HG02943 (cell line): ENCODE measurements around the gene SMO.
"Not testable (repeated sequence)": the region's sequence is repeated elsewhere in the genome, so short reads cannot be mapped to it uniquely, and the experiment has no call there.

Experiments used
- ATAC-seq: cut with Tn5 transposase; IDR thresholded peaks from one replicate; pipeline ENCODE4 v1.9.1; 2021; ENCODE audit warnings: mild to moderate bottlenecking, low read depth, moderate library complexity; ENCODE audit not compliant: unreplicated experiment

The SMO gene

GRCh38 chr7:129227646-129228578 lies 39.5 kb downstream of the SMO start:
- no peak for ATAC-seq

- ATAC-seq = no peak
Measured at GRCh38 chr7:129228633-129229032, 40.2 kb downstream of the SMO start.

- ATAC-seq = no peak
Measured at GRCh38 chr7:129231666-129232065, 43.2 kb downstream of the SMO start.

- ATAC-seq = no peak
Measured at GRCh38 chr7:129238546-129238945, 50.1 kb downstream of the SMO start.

- no peak for ATAC-seq
Measured at GRCh38 chr7:129240119-129240820, 51.8 kb downstream of the SMO start.

GRCh38 chr7:129244220-129244619 lies 55.8 kb downstream of the SMO start:
- no peak for ATAC-seq

- ATAC-seq = no peak
Measured at GRCh38 chr7:129245533-129245932, 57.1 kb downstream of the SMO start.

- no peak for ATAC-seq
Measured at GRCh38 chr7:129247087-129247486, 58.7 kb downstream of the SMO start.

GRCh38 chr7:129252128-129252527 lies 63.7 kb downstream of the SMO start:
- no peak for ATAC-seq

GRCh38 chr7:129252603-129253002 lies 64.2 kb downstream of the SMO start:
- ATAC-seq = not testable (repeated sequence)

GRCh38 chr7:129255800-129256199 lies 67.4 kb downstream of the SMO start:
- no peak for ATAC-seq

GRCh38 chr7:129256221-129256620 lies 67.8 kb downstream of the SMO start:
- no peak for ATAC-seq

- ATAC-seq = no peak
Measured at GRCh38 chr7:129257168-129257567, 68.7 kb downstream of the SMO start.

- ATAC-seq = no peak
Measured at GRCh38 chr7:129258649-129259389, 70.4 kb downstream of the SMO start.

GRCh38 chr7:129262324-129262723 lies 73.9 kb downstream of the SMO start:
- no peak for ATAC-seq
